Measurements from ENCODE around the gene ZBTB17.

DNA sequence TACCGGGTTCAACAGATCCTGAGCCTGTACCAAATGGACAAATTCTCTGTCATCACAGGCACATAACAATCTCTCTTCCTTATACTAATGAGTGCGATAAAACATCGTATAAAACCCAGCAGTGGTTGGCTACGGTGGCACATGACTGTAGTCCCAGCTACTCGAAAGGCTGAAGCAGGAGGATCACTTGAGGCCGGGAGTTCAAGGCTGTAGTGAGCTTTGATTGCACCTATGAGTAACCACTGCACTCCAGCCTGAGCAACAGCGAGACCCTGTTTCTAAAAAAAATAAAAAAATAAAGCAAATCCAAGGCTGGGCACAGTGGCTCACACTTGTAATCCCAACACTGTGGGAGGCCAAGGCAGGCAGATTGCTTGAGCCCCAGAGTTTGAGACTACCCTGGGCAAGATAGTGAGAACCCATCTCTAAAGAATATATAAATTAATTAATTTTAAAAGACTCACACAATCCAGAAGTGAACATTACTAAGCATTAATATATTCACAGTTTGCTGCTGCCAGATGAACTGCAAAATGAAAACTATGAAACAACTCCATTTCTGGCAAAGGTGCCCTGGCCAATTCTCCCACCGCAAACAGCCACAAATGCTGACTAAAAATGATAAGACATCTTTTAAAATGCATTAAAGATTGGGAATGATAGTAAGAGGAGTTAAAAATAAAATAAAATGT lies 13.1 kb downstream of the ZBTB17 start:
- TF ChIP-seq, protein P1, sequence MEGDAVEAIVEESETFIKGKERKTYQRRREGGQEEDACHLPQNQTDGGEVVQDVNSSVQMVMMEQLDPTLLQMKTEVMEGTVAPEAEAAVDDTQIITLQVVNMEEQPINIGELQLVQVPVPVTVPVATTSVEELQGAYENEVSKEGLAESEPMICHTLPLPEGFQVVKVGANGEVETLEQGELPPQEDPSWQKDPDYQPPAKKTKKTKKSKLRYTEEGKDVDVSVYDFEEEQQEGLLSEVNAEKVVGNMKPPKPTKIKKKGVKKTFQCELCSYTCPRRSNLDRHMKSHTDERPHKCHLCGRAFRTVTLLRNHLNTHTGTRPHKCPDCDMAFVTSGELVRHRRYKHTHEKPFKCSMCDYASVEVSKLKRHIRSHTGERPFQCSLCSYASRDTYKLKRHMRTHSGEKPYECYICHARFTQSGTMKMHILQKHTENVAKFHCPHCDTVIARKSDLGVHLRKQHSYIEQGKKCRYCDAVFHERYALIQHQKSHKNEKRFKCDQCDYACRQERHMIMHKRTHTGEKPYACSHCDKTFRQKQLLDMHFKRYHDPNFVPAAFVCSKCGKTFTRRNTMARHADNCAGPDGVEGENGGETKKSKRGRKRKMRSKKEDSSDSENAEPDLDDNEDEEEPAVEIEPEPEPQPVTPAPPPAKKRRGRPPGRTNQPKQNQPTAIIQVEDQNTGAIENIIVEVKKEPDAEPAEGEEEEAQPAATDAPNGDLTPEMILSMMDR (IDR thresholded peaks at IDR 0.05), result no peak
- no peak for TF ChIP-seq POLR2AphosphoS5 (IDR thresholded peaks at IDR 0.05)

Data from transverse colon (tissue), 4 donors.